Fibroblast of mammary gland (primary cell): ENCODE measurements around the gene ACP6.

Source experiments
- DNase-seq: peaks from one replicate; pipeline ENCODE4 v3.0.0-alpha.2; 2010; ENCODE audit warnings: low read depth
- H3K4me3 ChIP-seq: 2 replicates; pipeline ENCODE4 v1.5.1; 2011; ENCODE audit warnings: low read depth, mild to moderate bottlenecking, low read length, moderate library complexity; ENCODE audit not compliant: control insufficient read depth
- TF ChIP-seq, protein P1 (sequence below): conservative IDR thresholded peaks from 2 replicates; pipeline ENCODE4 v1.5.1; 2011; ENCODE audit warnings: low read depth, low read length, inconsistent platforms; ENCODE audit not compliant: control insufficient read depth, insufficient read depth

ACP6 gene

DNA sequence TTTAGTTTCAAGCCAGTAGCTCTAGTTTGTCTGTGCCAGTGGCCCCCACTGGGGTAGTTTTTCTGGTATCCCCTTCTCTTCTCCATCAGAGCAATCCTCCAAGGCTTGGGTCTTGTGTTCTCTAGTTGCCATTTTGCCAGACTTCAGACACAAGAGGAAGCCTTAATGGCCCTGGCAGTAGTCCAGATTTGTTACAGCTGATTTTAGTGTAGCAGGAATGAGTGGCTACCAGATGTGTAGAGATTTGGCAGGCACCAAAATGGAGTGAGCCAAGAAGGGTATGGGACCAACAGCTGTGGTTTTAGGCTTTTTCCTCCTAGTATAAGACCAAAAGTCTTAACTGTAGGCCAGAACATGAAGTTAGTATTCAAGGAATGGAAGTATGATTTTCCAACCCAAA lies 56.8 kb downstream of the ACP6 start:
- DNase-seq, result peak; percentile 68
- H3K4me3 ChIP-seq, result no peak overlapping the region
- TF ChIP-seq, protein P1, sequence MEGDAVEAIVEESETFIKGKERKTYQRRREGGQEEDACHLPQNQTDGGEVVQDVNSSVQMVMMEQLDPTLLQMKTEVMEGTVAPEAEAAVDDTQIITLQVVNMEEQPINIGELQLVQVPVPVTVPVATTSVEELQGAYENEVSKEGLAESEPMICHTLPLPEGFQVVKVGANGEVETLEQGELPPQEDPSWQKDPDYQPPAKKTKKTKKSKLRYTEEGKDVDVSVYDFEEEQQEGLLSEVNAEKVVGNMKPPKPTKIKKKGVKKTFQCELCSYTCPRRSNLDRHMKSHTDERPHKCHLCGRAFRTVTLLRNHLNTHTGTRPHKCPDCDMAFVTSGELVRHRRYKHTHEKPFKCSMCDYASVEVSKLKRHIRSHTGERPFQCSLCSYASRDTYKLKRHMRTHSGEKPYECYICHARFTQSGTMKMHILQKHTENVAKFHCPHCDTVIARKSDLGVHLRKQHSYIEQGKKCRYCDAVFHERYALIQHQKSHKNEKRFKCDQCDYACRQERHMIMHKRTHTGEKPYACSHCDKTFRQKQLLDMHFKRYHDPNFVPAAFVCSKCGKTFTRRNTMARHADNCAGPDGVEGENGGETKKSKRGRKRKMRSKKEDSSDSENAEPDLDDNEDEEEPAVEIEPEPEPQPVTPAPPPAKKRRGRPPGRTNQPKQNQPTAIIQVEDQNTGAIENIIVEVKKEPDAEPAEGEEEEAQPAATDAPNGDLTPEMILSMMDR, result no peak

DNA sequence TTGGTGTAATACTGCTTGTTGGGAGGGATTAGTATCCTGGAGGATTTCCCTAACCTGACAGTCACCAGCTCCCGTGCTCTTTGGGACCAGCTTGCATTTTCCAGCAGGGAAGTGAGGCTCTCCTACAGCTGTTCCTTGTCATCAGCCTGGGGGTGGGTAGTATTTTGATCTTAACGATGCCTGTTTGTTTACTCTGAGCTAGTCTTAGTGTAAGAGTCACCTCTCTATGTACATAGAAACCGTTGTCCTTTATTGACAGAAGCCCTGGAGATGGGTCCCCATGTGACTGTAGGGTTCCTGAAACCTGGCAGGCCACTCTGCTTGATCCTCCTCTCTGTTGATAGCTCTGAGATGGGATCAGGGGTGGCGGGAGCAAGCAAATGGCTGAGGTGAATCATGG lies 58.0 kb downstream of the ACP6 start:
- no peak overlapping the region for H3K4me3 ChIP-seq
- TF ChIP-seq, protein P1, result no peak
- DNase-seq, result no peak

DNA sequence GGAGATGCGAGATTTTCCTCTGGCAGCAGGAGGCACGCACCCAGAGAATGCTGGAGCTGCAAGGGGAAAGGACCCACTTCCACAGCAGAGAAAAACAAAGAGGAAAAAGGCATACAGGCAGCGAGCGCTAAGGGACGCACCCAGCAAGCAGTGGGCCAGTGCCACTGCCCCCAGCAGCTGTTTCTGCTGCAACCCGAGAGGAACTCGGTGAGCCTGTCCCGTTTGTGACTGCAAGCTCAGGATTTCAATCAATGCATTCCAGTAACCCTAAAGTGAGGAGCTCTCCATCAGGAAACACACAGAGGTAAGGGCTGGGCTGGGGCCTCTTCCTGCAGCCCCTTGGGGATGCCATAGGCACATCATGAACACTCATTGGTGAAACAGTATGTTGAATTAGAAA lies 58.7 kb downstream of the ACP6 start:
- no peak overlapping the region for H3K4me3 ChIP-seq
- no peak for DNase-seq
- TF ChIP-seq, protein P1, result no peak

DNA sequence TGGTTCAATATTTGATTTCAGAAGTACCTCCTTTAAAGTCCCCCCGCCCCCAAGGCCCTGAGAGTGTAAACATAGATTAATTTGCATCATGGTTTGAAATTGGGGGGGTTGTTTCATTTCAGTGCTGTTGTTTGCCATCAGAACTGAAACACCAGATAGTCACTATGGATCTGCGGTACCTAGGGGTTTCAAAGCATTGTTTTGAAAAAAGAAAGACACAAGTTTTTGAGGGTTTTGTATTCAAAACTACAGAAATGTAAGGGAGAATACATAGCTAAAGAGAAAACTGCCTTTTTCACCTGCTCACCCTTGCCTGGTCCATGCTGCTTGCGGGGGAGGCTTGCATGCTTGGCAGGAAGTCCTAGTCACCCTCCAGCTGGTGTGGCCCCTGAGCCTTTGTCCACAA lies 59.3 kb downstream of the ACP6 start:
- TF ChIP-seq, protein P1, result no peak
- no peak for DNase-seq
- no peak overlapping the region for H3K4me3 ChIP-seq

DNA sequence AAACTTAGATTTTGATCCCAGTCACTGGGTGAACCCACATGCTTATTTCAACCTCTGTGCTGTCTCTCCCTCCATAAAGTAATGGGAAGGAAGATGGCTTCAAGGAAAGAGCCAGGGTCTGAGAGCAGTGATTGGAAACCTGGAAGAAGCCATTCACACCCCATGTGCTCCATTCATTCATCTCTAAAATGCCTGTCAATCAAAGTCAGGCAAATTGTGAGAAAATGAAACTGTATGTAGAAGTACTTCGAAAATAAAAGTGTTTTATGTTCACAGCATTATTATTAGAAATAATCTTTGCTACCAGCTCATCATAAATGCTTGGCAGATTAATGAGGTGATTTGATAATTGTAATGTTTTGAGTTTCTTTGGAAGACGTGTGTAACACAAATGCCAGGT lies 61.0 kb downstream of the ACP6 start:
- TF ChIP-seq, protein P1, result no peak
- H3K4me3 ChIP-seq, result no peak overlapping the region
- DNase-seq, result no peak

DNA sequence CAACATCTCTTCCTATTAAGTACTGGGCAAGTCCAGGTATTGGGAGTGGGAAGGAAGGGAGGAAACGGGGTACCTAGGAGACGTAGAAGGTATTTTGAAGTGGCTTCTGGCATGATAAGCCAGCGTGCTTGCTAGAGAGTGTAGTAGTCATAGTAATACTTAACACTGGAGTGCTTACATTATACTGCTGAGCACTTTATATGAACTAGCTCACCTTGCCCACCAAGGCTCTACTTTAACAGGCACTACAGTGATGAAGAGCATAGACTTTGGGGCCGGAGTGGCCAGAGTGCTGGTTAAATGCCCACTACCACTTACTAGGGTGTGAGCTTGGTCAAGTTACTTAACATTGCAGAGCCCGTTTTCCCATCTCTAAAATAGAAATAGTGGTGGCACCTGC lies 61.7 kb downstream of the ACP6 start:
- DNase-seq, result no peak
- no peak overlapping the region for H3K4me3 ChIP-seq
- TF ChIP-seq, protein P1, result no peak

DNA sequence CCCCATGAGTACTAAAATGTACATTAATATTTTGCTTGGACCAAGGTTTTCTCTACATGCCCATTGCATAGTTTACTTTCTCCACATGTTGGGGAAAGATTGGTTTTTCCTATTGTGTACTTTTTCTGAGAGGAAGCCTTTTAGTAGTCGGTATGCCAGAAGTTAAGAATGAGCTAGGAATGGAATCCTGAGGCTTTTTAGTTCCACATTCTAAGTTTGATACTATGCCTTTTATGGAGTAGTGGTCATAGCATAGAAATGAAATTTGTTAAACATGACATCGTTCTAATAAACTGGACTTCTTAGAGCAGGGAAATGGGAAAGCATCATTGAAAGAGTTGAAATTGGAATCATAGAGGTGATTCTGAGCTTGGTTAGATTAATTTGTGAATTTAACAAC lies 64.7 kb downstream of the ACP6 start:
- no peak for DNase-seq
- TF ChIP-seq, protein P1, result no peak
- no peak overlapping the region for H3K4me3 ChIP-seq
